HG02763 (cell line): ENCODE measurements around the gene SLC7A4.

Experiments used
- ATAC-seq: cut with Tn5 transposase; IDR thresholded peaks from one replicate; pipeline ENCODE4 v1.9.1; 2021; ENCODE audit warnings: mild to moderate bottlenecking, moderate library complexity; ENCODE audit not compliant: unreplicated experiment

The SLC7A4 gene

GRCh38 chr22:20989323-20990138 lies 42.8 kb downstream of the SLC7A4 start:
- ATAC-seq: no peak

GRCh38 chr22:20988573-20989322 lies 43.6 kb downstream of the SLC7A4 start:
- no peak for ATAC-seq

GRCh38 chr22:20987375-20987774 lies 45.0 kb downstream of the SLC7A4 start:
- ATAC-seq: no peak

GRCh38 chr22:20986365-20986764 lies 46.0 kb downstream of the SLC7A4 start:
- ATAC-seq: no peak

DNA sequence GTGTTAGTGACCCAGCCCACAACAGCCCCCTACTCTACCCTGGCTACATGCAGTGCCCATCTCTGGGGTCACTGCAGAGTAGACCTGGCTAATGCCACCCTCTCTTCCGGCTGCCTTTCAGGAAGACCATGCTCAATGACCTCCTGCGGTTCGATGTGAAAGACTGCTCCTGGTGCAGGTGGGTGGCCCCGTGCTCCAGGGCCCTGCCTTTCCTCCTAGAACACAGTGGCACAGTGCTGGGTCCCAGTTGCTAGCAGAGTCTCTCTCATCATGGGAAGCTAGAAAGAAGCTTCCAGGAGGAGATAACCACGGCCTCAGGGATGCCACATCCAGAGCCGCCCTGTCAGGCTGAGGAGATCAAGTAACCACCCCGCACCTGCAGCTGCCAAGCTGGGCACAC lies 46.6 kb downstream of the SLC7A4 start:
- ATAC-seq: no peak

DNA sequence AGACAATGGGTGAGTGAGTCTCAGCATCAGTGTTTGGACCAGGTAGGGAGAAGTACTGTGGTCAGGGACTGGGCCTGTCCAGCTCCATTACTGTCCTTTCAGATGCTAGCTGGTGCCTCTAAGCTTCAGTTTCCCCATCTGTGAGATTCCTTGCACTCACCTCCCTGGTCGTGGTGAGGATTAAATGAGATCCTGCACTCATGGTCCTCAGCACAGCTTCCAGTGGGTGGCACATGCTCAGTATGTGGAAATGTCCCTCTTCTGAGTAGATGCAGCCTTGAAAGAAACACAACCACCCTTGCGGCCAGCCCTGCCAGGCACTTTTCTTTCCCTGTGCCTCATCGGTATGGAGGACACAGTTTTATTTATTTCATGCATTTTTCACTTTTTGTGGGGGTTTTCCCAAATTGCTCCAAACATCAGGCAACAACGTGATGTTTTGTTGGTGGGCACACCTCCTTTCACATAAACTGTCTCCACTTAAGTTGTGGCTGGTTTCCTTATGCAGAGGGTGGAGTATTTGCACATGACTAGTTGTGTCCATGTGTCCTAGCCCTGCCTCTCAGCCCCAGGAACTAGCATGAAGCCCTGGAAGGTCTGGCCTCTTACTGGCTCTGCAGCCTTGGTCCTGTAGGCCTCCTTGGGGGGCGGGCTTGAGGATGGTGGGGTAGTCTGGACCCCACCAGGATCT lies 49.1 kb downstream of the SLC7A4 start:
- ATAC-seq: no peak

GRCh38 chr22:20982563-20982882 lies 49.8 kb downstream of the SLC7A4 start:
- ATAC-seq: peak; percentile 7

- ATAC-seq: peak; percentile 78
Measured at GRCh38 chr22:20981787-20982562, 50.4 kb downstream of the SLC7A4 start, which contains the start of gene LZTR1. Gene LZTR1, plus strand, starts transcription at chr22:20982297. Its CDS starts 75 bp downstream, at chr22:20982372.

DNA sequence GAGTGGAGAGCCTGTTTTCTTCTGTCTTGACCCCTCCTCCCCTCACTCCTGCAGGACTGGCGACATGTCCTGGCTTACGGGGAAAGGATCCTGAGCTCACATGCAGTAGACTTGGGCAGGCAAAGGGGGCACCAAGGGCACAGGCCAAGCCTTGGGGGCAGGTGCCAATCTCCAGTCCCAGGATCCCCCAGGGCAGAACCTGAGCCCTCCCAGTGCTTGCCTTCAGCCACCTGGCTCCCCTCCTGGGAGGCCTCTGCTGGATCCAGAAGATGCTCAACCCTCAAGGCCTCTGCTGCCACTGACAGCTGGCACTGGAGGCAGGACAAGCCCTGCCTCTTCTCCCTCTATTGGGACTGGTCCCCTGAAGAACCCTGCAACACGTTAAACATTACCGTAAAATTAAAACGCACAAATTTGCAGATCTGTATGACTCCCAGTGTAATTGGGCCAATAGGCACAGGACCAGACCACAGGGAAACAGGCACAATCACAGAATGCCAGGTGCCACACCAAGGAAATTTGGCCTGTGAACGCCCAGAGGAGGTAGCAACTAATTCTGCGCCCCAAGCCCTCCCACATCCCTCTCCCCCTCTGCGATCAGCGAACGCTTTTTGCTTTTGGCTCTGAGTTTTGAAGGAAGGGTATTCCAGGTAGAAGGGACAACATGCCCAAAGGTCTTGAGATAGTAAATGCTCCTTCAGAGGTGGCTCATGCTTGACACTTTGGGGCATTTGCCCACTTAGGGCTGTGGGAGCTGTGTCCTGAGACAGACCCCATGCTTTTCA lies 51.2 kb downstream of the SLC7A4 start:
- no peak for ATAC-seq

DNA sequence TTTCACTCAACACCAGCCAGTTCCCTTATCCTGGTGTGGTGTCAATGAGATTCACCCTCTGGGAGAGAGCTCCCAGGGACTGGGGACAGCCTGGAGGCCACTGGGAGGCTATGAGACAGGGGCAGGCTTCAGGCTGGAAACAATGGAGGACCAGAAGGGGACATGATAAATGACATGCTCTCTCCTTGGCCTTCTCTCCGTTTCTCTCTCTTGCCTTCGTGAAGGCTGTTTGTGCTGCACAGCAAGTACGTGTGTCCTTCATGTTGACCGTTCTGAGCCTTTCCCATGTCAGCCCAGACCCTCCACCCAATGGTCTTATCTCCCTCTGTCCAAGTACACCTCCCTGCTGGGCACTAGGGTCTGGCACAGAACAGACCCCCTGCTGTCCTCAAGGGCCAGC lies 51.8 kb downstream of the SLC7A4 start:
- ATAC-seq: no peak

DNA sequence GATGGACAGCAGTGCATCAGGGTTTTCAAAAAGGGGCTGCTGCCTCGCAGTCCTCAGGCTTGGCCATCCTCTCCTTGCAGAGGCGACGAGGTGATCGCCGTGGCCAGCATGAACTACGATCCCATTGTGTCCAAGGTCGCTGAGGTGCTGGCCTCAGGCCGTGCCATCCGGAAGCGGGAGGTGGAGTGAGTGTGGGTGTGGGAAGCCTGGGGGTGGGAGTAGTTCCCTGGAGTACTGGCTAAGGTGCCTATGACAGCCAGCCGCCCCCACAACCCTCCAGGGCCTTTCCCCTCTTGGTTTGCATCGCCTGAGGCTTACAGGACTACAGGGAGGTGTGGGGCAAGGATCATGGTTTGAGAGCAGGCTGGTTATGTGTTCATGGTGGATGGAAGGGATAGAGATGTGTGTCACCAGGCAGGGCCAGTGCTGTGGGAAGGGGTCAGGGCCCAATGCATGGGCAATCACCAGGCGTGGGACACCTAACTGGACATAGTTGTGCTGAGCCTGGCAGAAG lies 52.4 kb downstream of the SLC7A4 start:
- no peak for ATAC-seq

- no peak for ATAC-seq
Measured at GRCh38 chr22:20979243-20979809, 53.0 kb downstream of the SLC7A4 start.
